HL-60 (cell line): ENCODE results near the gene HOXC13.

Experiments
- CTCF ChIP-seq: IDR thresholded peaks from one replicate; pipeline ENCODE4 v1.5.1; 2011; ENCODE audit warnings: low read length, control low read depth, inconsistent platforms; ENCODE audit not compliant: insufficient read depth
- GABPA ChIP-seq: IDR thresholded peaks from 2 replicates; pipeline ENCODE4 v1.6.1; 2012; ENCODE audit warnings: low read depth
- POLR2AphosphoS5 ChIP-seq: IDR thresholded peaks from 2 replicates; pipeline ENCODE4 v1.6.1; 2012; ENCODE audit warnings: low read depth
- REST ChIP-seq: IDR thresholded peaks from 2 replicates; pipeline ENCODE4 v1.6.1; 2012; ENCODE audit warnings: low read depth; ENCODE audit not compliant: insufficient replicate concordance
- SPI1 ChIP-seq: IDR thresholded peaks from 2 replicates; pipeline ENCODE4 v1.6.1; 2012; ENCODE audit warnings: low read depth, mild to moderate bottlenecking, borderline replicate concordance

GRCh38 chr12:53932915-53933314 is 5.7 kb upstream of the HOXC13 start:
- no peak for TF ChIP-seq CTCF
- TF ChIP-seq POLR2AphosphoS5, result no peak
- no peak for TF ChIP-seq SPI1
- TF ChIP-seq GABPA, result no peak
- TF ChIP-seq REST, result no peak
